ENCODE measurements around the gene PICALM.

- TF ChIP-seq CTCF (IDR thresholded peaks at IDR 0.05) (no peak), POLR2A (IDR thresholded peaks at IDR 0.05) (no peak)
These were observed 5.3 kb downstream of the PICALM start for GRCh38 chr11:86063536-86063935.
